Neuronal stem cell (in vitro differentiated cells): ENCODE measurements around the gene VMO1.

Experiments
- DNase-seq: peaks from one replicate; pipeline ENCODE4 v3.0.0-alpha.2; 2013; ENCODE audit warnings: low spot score
- H2AFZ ChIP-seq: one replicate; pipeline ENCODE4 v1.6.1; 2013; ENCODE audit warnings: mild to moderate bottlenecking, low read length, inconsistent platforms
- H2AK5ac ChIP-seq: 2 replicates; pipeline ENCODE4 v1.6.1; 2013; ENCODE audit warnings: low read depth, mild to moderate bottlenecking, inconsistent platforms, low read length, moderate library complexity, mixed read lengths
- H2BK120ac ChIP-seq: 2 replicates; pipeline ENCODE4 v1.6.1; 2013; ENCODE audit warnings: low read depth, mild to moderate bottlenecking, inconsistent platforms, low read length, moderate library complexity, mixed read lengths
- H2BK12ac ChIP-seq: one replicate; pipeline ENCODE4 v1.6.1; 2013; ENCODE audit warnings: low read length, inconsistent platforms
- H2BK15ac ChIP-seq: 2 replicates; pipeline ENCODE4 v1.6.1; 2013; ENCODE audit warnings: mild to moderate bottlenecking, low read length, inconsistent platforms, mixed read lengths
- H2BK5ac ChIP-seq: one replicate; pipeline ENCODE4 v1.6.1; 2013; ENCODE audit warnings: inconsistent platforms, mild to moderate bottlenecking, low read length, moderate library complexity
- H3K14ac ChIP-seq: one replicate; pipeline ENCODE4 v1.6.1; 2013; ENCODE audit warnings: low read length, inconsistent platforms
- H3K18ac ChIP-seq: 2 replicates; pipeline ENCODE4 v1.6.1; 2013; ENCODE audit warnings: low read length, inconsistent platforms
- H3K23ac ChIP-seq: 2 replicates; pipeline ENCODE4 v1.6.1; 2013; ENCODE audit warnings: low read depth, mild to moderate bottlenecking, mixed read lengths, low read length, inconsistent platforms; ENCODE audit not compliant: poor library complexity
- H3K27ac ChIP-seq: replicated peaks from 3 replicates; pipeline ENCODE4 v1.5.1; 2013; ENCODE audit warnings: low read length, inconsistent platforms
- H3K27me3 ChIP-seq, 3 experiments: 2 replicates each; pipeline ENCODE4 v1.6.1; 2013; ENCODE audit warnings: low read length in 3 of 3, mild to moderate bottlenecking in 2 of 3, inconsistent platforms in 1 of 3, low read depth in 1 of 3, mixed read lengths in 1 of 3, moderate library complexity in 1 of 3; ENCODE audit not compliant: control insufficient read depth in 3 of 3, insufficient read depth in 3 of 3
- H3K36me3 ChIP-seq, 2 donors: replicated peaks in 1 of 2; 2 replicates each; pipeline ENCODE4 v1.6.1; 2013; ENCODE audit warnings: low read length in 2 of 2; ENCODE audit not compliant: control insufficient read depth in 2 of 2, insufficient read depth in 2 of 2
- H3K4ac ChIP-seq: 2 replicates; pipeline ENCODE4 v1.6.1; 2013; ENCODE audit warnings: inconsistent platforms, mild to moderate bottlenecking, low read length, moderate library complexity
- H3K4me1 ChIP-seq, 2 donors: 1 replicate in 1 of 2; 2 replicates in 1 of 2; pipeline ENCODE4 v1.6.1; 2013; ENCODE audit warnings: low read length in 2 of 2, low read depth in 1 of 2; ENCODE audit not compliant: control insufficient read depth in 2 of 2, insufficient read depth in 1 of 2
- H3K4me2 ChIP-seq: one replicate; pipeline ENCODE4 v1.6.1; 2013; ENCODE audit warnings: mild to moderate bottlenecking, low read length, inconsistent platforms; ENCODE audit not compliant: insufficient read depth, poor library complexity, severe bottlenecking
- H3K4me3 ChIP-seq, 2 donors: 2 replicates each; pipeline ENCODE4 v1.5.1; 2013; ENCODE audit warnings: low read length in 2 of 2, mild to moderate bottlenecking in 2 of 2, inconsistent platforms in 1 of 2, moderate library complexity in 1 of 2
- H3K79me1 ChIP-seq: one replicate; pipeline ENCODE4 v1.6.1; 2013; ENCODE audit warnings: low read depth, mild to moderate bottlenecking, inconsistent platforms, low read length, moderate library complexity
- H3K9ac ChIP-seq: one replicate; pipeline ENCODE4 v1.6.1; 2013; ENCODE audit warnings: mild to moderate bottlenecking, low read depth, low read length, inconsistent platforms; ENCODE audit not compliant: poor library complexity
- H3K9me3 ChIP-seq, 2 donors: replicated peaks in 1 of 2; 2 replicates each; pipeline versions ENCODE3 to v1.6.1; 2013; ENCODE audit warnings: low read length in 2 of 2, mild to moderate bottlenecking in 2 of 2, inconsistent platforms in 1 of 2, low read depth in 1 of 2, mixed read lengths in 1 of 2, moderate library complexity in 1 of 2; ENCODE audit not compliant: control insufficient read depth in 2 of 2, insufficient read depth in 1 of 2
- H4K8ac ChIP-seq: one replicate; pipeline ENCODE4 v1.6.1; 2013; ENCODE audit warnings: low read depth, mild to moderate bottlenecking, inconsistent platforms, low read length, moderate library complexity
- H4K91ac ChIP-seq: one replicate; pipeline ENCODE4 v1.6.1; 2013; ENCODE audit warnings: low read length, low read depth, mild to moderate bottlenecking, inconsistent platforms; ENCODE audit not compliant: poor library complexity
- WGBS, 2 donors: extraction: QIAGEN DNeasy Blood & Tissue Kit; methylation state at CpG; one replicate each; pipeline ENCODE4 v1.1.7; 2013; ENCODE audit warnings: missing lambda C conversion rate in 2 of 2, mixed read lengths in 1 of 2; ENCODE audit not compliant: insufficient read length in 2 of 2, insufficient replicate concordance in 1 of 2; ENCODE audit errors: extremely low coverage in 2 of 2; 5-methylcytosine and 5-hydroxymethylcytosine counted together

The VMO1 gene

GRCh38 chr17:4735876-4736651 lies 50.1 kb downstream of the VMO1 start:
- Histone ChIP-seq H2BK12ac (no peak overlapping the region), H3K9ac (no peak overlapping the region), H3K18ac (no peak overlapping the region), H3K27ac (no peak overlapping the region), H3K23ac (no peak overlapping the region), H2AK5ac (no peak overlapping the region), H4K8ac (no peak overlapping the region), H3K4ac (no peak overlapping the region), H3K36me3 (peaks cover 1 to 8% of the 10 kb centered on the region in 2 donors), H3K27me3 (peaks cover 23 to 49% (median 37%) of the 10 kb centered on the region in 3 experiments), H3K9me3 (no peaks in the 10 kb centered on the region), H2BK5ac (no peak overlapping the region), H3K4me1 (peaks cover 3% of the 10 kb centered on the region in 2 donors), H3K4me3 (no peak overlapping the region), H2BK120ac (no peak overlapping the region), H2AFZ (no peak overlapping the region), H3K14ac (no peak overlapping the region), H3K79me1 (no peaks in the 10 kb centered on the region), H3K4me2 (no peak overlapping the region), H2BK15ac (no peak overlapping the region), H4K91ac (no peak overlapping the region)
- no peak for DNase-seq
- WGBS, 2 donors = no CpG with 5 or more reads among the region's 9 CpGs
